Liver (tissue), 9 donors: ENCODE measurements around the gene JPT1. TPM values are rescaled to one million over a fixed set of nuclear protein-coding genes. Genes with fewer than 3 reads are reported as not detected.

ENCODE experiments used
- DNase-seq: peaks from one replicate; pipeline ENCODE4 v3.0.0-alpha.2; 2017; ENCODE audit warnings: low spot score
- H3K27ac ChIP-seq, 2 donors: one replicate each; pipeline ENCODE4 v1.7.0; 2013; ENCODE audit warnings: inconsistent platforms in 2 of 2, low read length in 2 of 2, control low read depth in 1 of 2, low read depth in 1 of 2, mild to moderate bottlenecking in 1 of 2
- H3K27me3 ChIP-seq, 4 donors: one replicate each; pipeline versions ENCODE4 v1.6.1 to v1.7.0; 2013; ENCODE audit warnings: low read length in 3 of 4, inconsistent platforms in 1 of 4, mild to moderate bottlenecking in 1 of 4, moderate library complexity in 1 of 4; ENCODE audit not compliant: control insufficient read depth in 4 of 4, insufficient read depth in 4 of 4
- H3K36me3 ChIP-seq, 4 donors: one replicate each; pipeline versions ENCODE4 v1.6.1 to v1.7.0; 2013; ENCODE audit warnings: low read length in 3 of 4, mild to moderate bottlenecking in 3 of 4, low read depth in 1 of 4, moderate library complexity in 1 of 4; ENCODE audit not compliant: control insufficient read depth in 4 of 4, insufficient read depth in 3 of 4
- H3K4me1 ChIP-seq, 4 donors: one replicate each; pipeline versions ENCODE4 v1.6.1 to v1.7.0; 2013; ENCODE audit warnings: low read length in 3 of 4, mild to moderate bottlenecking in 3 of 4, moderate library complexity in 1 of 4; ENCODE audit not compliant: control insufficient read depth in 4 of 4, insufficient read depth in 4 of 4
- H3K4me3 ChIP-seq, 3 donors: one replicate each; pipeline versions ENCODE4 v1.6.1 to v1.7.0; 2013; ENCODE audit warnings: low read length in 3 of 3, control low read depth in 1 of 3, low read depth in 1 of 3, mild to moderate bottlenecking in 1 of 3
- H3K9ac ChIP-seq, 2 donors: one replicate each; pipeline ENCODE4 v1.7.0; 2013; ENCODE audit warnings: low read length in 2 of 2, mild to moderate bottlenecking in 2 of 2, moderate library complexity in 2 of 2, control low read depth in 1 of 2, low read depth in 1 of 2
- H3K9me3 ChIP-seq, 4 donors: one replicate each; pipeline versions ENCODE4 v1.6.1 to v1.7.0; 2013; ENCODE audit warnings: low read length in 3 of 4; ENCODE audit not compliant: control insufficient read depth in 4 of 4
- EGR1 ChIP-seq, 2 donors: IDR thresholded peaks; 2 replicates each; pipeline ENCODE4 v1.6.1; 2016 to 2018; ENCODE audit warnings: antibody characterized with exemption in 2 of 2, low read depth in 2 of 2
- FOXA1 ChIP-seq: IDR thresholded peaks from 2 replicates; pipeline ENCODE4 v1.6.1; 2016; ENCODE audit warnings: antibody characterized with exemption
- FOXA2 ChIP-seq: IDR thresholded peaks from 2 replicates; pipeline ENCODE4 v1.6.1; 2016; ENCODE audit warnings: antibody characterized with exemption
- GABPA ChIP-seq, 2 donors: IDR thresholded peaks in 1 of 2; conservative IDR thresholded peaks in 1 of 2; 2 replicates each; pipeline ENCODE4 v1.6.1; 2016; ENCODE audit warnings: antibody characterized with exemption in 2 of 2, mild to moderate bottlenecking in 1 of 2, moderate library complexity in 1 of 2
- HNF4A ChIP-seq, 2 donors: conservative IDR thresholded peaks; 2 replicates each; pipeline ENCODE4 v1.6.1; 2016; ENCODE audit warnings: antibody characterized with exemption in 2 of 2, mild to moderate bottlenecking in 2 of 2
- HNF4G ChIP-seq: IDR thresholded peaks from 2 replicates; pipeline ENCODE4 v1.6.1; 2016; ENCODE audit warnings: antibody characterized with exemption
- JUND ChIP-seq, 2 donors: IDR thresholded peaks; 2 replicates each; pipeline ENCODE4 v1.6.1; 2016; ENCODE audit warnings: antibody characterized with exemption in 2 of 2
- NR2F2 ChIP-seq: IDR thresholded peaks from 2 replicates; pipeline ENCODE4 v1.6.1; 2016; ENCODE audit warnings: antibody characterized with exemption
- RAD21 ChIP-seq, 2 donors: IDR thresholded peaks; 2 replicates each; pipeline ENCODE4 v1.6.1; 2016; ENCODE audit warnings: antibody characterized with exemption in 2 of 2, mild to moderate bottlenecking in 2 of 2
- RXRA ChIP-seq, 2 donors: IDR thresholded peaks; 2 replicates each; pipeline ENCODE4 v1.6.1; 2017 to 2018; ENCODE audit warnings: antibody characterized with exemption in 2 of 2, mild to moderate bottlenecking in 1 of 2
- SP1 ChIP-seq: IDR thresholded peaks from 2 replicates; pipeline ENCODE4 v1.6.1; 2018; ENCODE audit warnings: antibody characterized with exemption, mild to moderate bottlenecking
- TAF1 ChIP-seq: conservative IDR thresholded peaks from 2 replicates; pipeline ENCODE4 v1.6.1; 2016; ENCODE audit warnings: antibody characterized with exemption, mild to moderate bottlenecking
- YY1 ChIP-seq: IDR thresholded peaks from 2 replicates; pipeline ENCODE4 v1.6.1; 2016; ENCODE audit warnings: antibody characterized with exemption, mild to moderate bottlenecking
- WGBS: extraction: QIAGEN DNeasy Blood & Tissue Kit; methylation state at CpG from one replicate; pipeline ENCODE4 v1.1.7; 2013; 5-methylcytosine and 5-hydroxymethylcytosine counted together
- polyA plus RNA-seq, 2 donors: library from polyadenylated mRNA; stranded (reverse) in 1 of 2; unstranded in 1 of 2; fragments of 200-250 nt in 1 of 2; fragments of >200 nt in 1 of 2; fragmentation: Nextera tagmentation in 1 of 2; extraction: Ambion mirVana in 1 of 2; gene quantifications; one replicate each; pipeline versions ENCODE4 v1.2.1 to v1.2.3, GENCODE V29; 2013 to 2015
- total RNA-seq, 2 donors: library from RNA; depleted of rRNA; stranded (reverse); fragments of >200 nt; gene quantifications; one replicate each; pipeline ENCODE4 v1.2.3, GENCODE V29; 2014
- TF ChIP-seq, protein P1 (sequence below): IDR thresholded peaks from 2 replicates; pipeline ENCODE4 v1.6.1; 2016; ENCODE audit warnings: antibody characterized with exemption, mild to moderate bottlenecking
- TF ChIP-seq, protein P2 (sequence below): fragments of 150-350 bp; IDR thresholded peaks from 2 replicates; pipeline ENCODE4 v1.5.1; 2017; ENCODE audit warnings: improper control_type of control experiment, low read depth, low read length; ENCODE audit not compliant: missing input control
- TF ChIP-seq, protein P3 (sequence below): IDR thresholded peaks from 2 replicates; pipeline ENCODE4 v1.6.1; 2016; ENCODE audit warnings: antibody characterized with exemption
- TF ChIP-seq, protein P4 (sequence below): IDR thresholded peaks from 2 replicates; pipeline ENCODE4 v1.6.1; 2016; ENCODE audit warnings: antibody characterized with exemption
- TF ChIP-seq, protein P5 (sequence below): IDR thresholded peaks from 2 replicates; pipeline ENCODE4 v1.6.1; 2016; ENCODE audit warnings: antibody characterized with exemption
- donor health status: healthy.
- donor health status: healthy.
- donor health status: healthy.
- donor health status: healthy.
- donor health status: healthy.

Gene JPT1
- total and polyA plus RNA-seq, 4 donors, result 20.5 to 47.8 (median 43.9) TPM

DNA sequence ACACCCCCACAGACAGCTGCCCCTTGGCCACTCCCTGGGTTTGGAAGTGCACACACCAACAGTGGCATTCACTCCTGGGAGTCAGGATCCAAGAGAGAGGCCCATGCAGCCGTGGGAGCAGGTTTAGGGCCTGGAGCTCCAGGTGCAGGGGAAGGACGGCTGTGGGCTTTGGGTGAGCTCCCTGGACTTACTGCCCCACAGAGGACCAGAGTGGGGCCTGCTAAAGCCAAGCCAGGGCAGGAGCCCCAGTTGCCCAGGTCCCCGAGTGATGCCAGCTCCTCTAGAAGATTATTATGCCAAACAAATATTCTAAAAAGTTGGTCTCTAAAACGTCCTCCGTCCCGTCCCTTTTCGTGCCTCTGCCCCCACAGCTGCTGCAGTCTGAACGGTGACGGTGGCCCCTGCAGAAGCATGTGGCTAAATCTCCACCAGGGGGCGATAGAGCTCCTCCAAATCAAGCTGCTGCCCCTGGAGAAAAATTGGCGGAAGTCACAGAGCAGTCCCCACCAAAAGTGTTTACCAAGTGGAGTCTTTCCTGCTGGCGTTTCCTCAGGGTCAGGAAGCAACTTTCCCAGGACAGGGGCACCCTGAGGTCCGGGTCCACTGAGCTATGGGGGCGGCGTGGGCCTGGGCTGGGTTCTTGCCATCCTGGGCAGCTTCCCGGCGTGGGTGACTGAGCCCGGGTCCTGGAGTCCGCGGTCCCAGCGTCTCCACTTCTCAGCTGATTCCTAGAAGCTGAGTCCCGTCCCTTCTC, 40.3 kb downstream of the JPT1 start:
- Histone ChIP-seq H3K36me3 (no peaks in the 10 kb centered on the region), H3K27me3 (no peaks in the 10 kb centered on the region), H3K4me1 (peaks cover 8 to 38% (median 28%) of the 10 kb centered on the region in 4 donors), H3K27ac (peak overlapping the region; percentile 40 to 71), H3K9me3 (no peaks in the 10 kb centered on the region), H3K9ac (peak overlapping the region in 1 of 2 donors; percentile 20), H3K4me3 (peak overlapping the region in 2 of 3 donors; percentile 35 to 48)
- WGBS, result 5% methylated on average over 22 of the region's 22 CpGs
- no peak for TF ChIP-seq JUND (IDR thresholded peaks at IDR 0.05)
- TF ChIP-seq, protein P1, sequence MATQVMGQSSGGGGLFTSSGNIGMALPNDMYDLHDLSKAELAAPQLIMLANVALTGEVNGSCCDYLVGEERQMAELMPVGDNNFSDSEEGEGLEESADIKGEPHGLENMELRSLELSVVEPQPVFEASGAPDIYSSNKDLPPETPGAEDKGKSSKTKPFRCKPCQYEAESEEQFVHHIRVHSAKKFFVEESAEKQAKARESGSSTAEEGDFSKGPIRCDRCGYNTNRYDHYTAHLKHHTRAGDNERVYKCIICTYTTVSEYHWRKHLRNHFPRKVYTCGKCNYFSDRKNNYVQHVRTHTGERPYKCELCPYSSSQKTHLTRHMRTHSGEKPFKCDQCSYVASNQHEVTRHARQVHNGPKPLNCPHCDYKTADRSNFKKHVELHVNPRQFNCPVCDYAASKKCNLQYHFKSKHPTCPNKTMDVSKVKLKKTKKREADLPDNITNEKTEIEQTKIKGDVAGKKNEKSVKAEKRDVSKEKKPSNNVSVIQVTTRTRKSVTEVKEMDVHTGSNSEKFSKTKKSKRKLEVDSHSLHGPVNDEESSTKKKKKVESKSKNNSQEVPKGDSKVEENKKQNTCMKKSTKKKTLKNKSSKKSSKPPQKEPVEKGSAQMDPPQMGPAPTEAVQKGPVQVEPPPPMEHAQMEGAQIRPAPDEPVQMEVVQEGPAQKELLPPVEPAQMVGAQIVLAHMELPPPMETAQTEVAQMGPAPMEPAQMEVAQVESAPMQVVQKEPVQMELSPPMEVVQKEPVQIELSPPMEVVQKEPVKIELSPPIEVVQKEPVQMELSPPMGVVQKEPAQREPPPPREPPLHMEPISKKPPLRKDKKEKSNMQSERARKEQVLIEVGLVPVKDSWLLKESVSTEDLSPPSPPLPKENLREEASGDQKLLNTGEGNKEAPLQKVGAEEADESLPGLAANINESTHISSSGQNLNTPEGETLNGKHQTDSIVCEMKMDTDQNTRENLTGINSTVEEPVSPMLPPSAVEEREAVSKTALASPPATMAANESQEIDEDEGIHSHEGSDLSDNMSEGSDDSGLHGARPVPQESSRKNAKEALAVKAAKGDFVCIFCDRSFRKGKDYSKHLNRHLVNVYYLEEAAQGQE, result no peak
- no peak for TF ChIP-seq TAF1
- TF ChIP-seq, protein P2, sequence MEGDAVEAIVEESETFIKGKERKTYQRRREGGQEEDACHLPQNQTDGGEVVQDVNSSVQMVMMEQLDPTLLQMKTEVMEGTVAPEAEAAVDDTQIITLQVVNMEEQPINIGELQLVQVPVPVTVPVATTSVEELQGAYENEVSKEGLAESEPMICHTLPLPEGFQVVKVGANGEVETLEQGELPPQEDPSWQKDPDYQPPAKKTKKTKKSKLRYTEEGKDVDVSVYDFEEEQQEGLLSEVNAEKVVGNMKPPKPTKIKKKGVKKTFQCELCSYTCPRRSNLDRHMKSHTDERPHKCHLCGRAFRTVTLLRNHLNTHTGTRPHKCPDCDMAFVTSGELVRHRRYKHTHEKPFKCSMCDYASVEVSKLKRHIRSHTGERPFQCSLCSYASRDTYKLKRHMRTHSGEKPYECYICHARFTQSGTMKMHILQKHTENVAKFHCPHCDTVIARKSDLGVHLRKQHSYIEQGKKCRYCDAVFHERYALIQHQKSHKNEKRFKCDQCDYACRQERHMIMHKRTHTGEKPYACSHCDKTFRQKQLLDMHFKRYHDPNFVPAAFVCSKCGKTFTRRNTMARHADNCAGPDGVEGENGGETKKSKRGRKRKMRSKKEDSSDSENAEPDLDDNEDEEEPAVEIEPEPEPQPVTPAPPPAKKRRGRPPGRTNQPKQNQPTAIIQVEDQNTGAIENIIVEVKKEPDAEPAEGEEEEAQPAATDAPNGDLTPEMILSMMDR, result peak; percentile 96
- no peak for TF ChIP-seq HNF4G
- TF ChIP-seq GABPA (IDR thresholded peaks at IDR 0.05 in 1 of 2, conservative IDR thresholded peaks at IDR 0.05 in 1 of 2), result peak in 1 of 2 donors; percentile 38
- TF ChIP-seq HNF4A (conservative IDR thresholded peaks at IDR 0.05), result peak in 1 of 2 donors; percentile 28
- TF ChIP-seq YY1, result peak; percentile 12
- peak in 1 of 2 donors; percentile 50 for TF ChIP-seq EGR1 (IDR thresholded peaks at IDR 0.05; ENCODE audit: low read depth in 2 of 2)
- TF ChIP-seq FOXA1, result no peak
- peak in 1 of 2 donors; percentile 49 for TF ChIP-seq RXRA (IDR thresholded peaks at IDR 0.05)
- TF ChIP-seq, protein P3, sequence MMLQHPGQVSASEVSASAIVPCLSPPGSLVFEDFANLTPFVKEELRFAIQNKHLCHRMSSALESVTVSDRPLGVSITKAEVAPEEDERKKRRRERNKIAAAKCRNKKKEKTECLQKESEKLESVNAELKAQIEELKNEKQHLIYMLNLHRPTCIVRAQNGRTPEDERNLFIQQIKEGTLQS, result no peak
- TF ChIP-seq RAD21 (IDR thresholded peaks at IDR 0.05), result peak; percentile 95 to 97
- TF ChIP-seq, protein P4, sequence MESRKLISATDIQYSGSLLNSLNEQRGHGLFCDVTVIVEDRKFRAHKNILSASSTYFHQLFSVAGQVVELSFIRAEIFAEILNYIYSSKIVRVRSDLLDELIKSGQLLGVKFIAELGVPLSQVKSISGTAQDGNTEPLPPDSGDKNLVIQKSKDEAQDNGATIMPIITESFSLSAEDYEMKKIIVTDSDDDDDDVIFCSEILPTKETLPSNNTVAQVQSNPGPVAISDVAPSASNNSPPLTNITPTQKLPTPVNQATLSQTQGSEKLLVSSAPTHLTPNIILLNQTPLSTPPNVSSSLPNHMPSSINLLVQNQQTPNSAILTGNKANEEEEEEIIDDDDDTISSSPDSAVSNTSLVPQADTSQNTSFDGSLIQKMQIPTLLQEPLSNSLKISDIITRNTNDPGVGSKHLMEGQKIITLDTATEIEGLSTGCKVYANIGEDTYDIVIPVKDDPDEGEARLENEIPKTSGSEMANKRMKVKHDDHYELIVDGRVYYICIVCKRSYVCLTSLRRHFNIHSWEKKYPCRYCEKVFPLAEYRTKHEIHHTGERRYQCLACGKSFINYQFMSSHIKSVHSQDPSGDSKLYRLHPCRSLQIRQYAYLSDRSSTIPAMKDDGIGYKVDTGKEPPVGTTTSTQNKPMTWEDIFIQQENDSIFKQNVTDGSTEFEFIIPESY, result no peak
- TF ChIP-seq, protein P5, sequence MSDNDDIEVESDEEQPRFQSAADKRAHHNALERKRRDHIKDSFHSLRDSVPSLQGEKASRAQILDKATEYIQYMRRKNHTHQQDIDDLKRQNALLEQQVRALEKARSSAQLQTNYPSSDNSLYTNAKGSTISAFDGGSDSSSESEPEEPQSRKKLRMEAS, result peak; percentile 50
- TF ChIP-seq FOXA2, result no peak
- TF ChIP-seq SP1, result peak; percentile 19
- peak; percentile 26 for TF ChIP-seq NR2F2
- peak; percentile 92 for DNase-seq
